ENCODE measurements around the gene INO80B. TPM values are rescaled to one million over a fixed set of nuclear protein-coding genes. Genes with fewer than 3 reads are reported as not detected.

INO80B gene
- total RNA-seq, 1 experiment from 2014 or later, result 24.0 TPM

DNA sequence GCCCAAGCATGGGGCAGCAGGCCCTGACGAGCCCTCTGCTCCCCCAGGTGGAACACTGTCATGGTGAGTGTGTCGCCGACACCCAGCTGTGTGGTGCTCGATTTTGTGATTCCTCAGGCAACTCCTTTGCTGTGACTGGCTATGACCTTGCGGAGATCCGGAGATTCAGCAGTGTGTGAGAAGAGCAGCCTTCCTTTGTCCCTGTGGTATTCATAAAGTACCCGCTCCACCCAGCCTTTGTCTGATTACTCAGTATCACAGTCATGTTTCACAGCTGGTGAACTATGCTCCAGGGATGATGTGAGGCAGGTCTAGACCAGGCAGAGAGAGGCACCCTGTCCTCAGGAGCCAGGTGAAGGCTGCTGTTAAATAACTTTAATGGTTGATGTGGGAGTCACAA lies 29.4 kb upstream of the INO80B start:
- intact Hi-C loops (cut with micrococcal nuclease), result no loop called here
- no peaks in the 10 kb centered on the region for H4K20me1 ChIP-seq (ENCODE audit: insufficient read depth)
- H3K9me3 ChIP-seq (ENCODE audit: control insufficient read depth in 1 of 2, insufficient read depth in 1 of 2, low read depth in 1 of 2, low read length in 2 of 2), result no peaks in the 10 kb centered on the region
- peaks cover 28 to 46% of the 10 kb centered on the region in 2 experiments for H3K36me3 ChIP-seq (ENCODE audit: control insufficient read depth in 1 of 2, insufficient read depth in 2 of 2, low read length in 2 of 2)
- ChIA-PET POLR2A (no interaction called here), CTCF (no interaction called here), RAD21 (ENCODE audit: low non-redundant PET in 1 of 2, low total read pairs in 2 of 2, uncharacterized antibody in 2 of 2, unreplicated experiment in 2 of 2) (no interaction called here)
- no peak for ATAC-seq
- no peaks in the 10 kb centered on the region for H3K9me2 ChIP-seq (ENCODE audit: insufficient read depth)
- no TSS peak for BruUV-seq (replicated peaks)
- peaks cover 0 to 34% of the 10 kb centered on the region in 2 experiments; a peak in 3 of 4 replicates for H3K4me1 ChIP-seq (ENCODE audit: control insufficient read depth in 1 of 2, insufficient read depth in 2 of 2, low read length in 2 of 2)
- H2AFZ ChIP-seq (ENCODE audit: low read depth, low read length, poor library complexity, severe bottlenecking), result no peak overlapping the region
- H3K9ac ChIP-seq (ENCODE audit: low read length), result no peak overlapping the region
- TF ChIP-seq SRF (IDR thresholded peaks at IDR 0.05; ENCODE audit: low read depth) (no peak), ZBTB33 (IDR thresholded peaks at IDR 0.05; ENCODE audit: extremely low read depth, insufficient replicate concordance, low read length) (no peak), JUND (IDR thresholded peaks at IDR 0.05) (0 out of 2 replicates have a peak, but pooled peaks have one; percentile 27), SIN3A (IDR thresholded peaks at IDR 0.05; ENCODE audit: low read depth) (peak; percentile 30; the same call in 1 of the 2 replicates), ELF1 (IDR thresholded peaks at IDR 0.05; ENCODE audit: borderline replicate concordance, low read depth) (no peak), EZH2phosphoT487 (IDR thresholded peaks at IDR 0.05; ENCODE audit: borderline replicate concordance) (no peak), TCF7L2 (IDR thresholded peaks at IDR 0.05; ENCODE audit: borderline replicate concordance, extremely low read depth, insufficient read depth, insufficient read length) (no peak)
- H3K4me2 ChIP-seq (ENCODE audit: low read length), result no peak overlapping the region
- no peaks in the 10 kb centered on the region for H3K79me2 ChIP-seq (ENCODE audit: insufficient read depth, low read length)
- H3K27me3 ChIP-seq (ENCODE audit: insufficient read depth, low read length), result no peaks in the 10 kb centered on the region
- H3K4me3 ChIP-seq (replicated peaks in 1 of 2; ENCODE audit: low read depth in 1 of 2, low read length in 2 of 2), result no peak overlapping the region
- H3K27ac ChIP-seq (ENCODE audit: low read depth, low read length), result no peak overlapping the region
- no peak for DNase-seq (ENCODE audit: low read depth, low spot score)

DNA sequence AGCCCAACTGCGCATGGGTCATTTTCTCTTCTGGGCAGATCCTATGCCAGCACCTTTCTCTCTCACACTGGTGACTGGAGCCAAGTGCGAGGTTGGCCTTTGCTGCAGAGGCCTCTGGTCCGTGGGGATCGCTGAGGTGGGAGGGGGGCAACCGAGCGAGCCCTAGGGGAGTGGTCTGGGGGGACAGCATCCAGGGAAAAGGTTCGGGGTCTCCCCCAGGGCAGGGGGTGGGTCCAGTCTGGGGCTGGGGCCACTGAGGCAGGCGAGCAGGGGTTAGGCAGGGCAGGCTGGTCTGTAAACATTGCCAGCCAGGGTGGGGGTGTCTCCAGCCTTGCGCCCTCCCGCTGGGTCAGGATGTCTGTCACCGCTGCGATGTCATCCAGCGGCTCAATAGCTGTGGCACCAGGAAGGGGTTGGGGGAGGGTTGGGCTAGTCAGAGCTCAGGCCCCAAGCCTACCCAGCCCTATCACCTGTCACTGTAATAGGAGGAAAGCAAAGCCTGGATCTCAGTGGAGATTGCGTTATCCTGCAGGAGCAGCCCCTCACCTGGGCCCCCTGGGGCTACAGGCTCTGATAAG lies 28.6 kb upstream of the INO80B start:
- Histone ChIP-seq H3K36me3 (ENCODE audit: control insufficient read depth in 1 of 2, insufficient read depth in 2 of 2, low read length in 2 of 2) (peaks cover 31 to 52% of the 10 kb centered on the region in 2 experiments), H4K20me1 (ENCODE audit: insufficient read depth) (no peaks in the 10 kb centered on the region), H3K4me2 (ENCODE audit: low read length) (no peak overlapping the region), H2AFZ (ENCODE audit: low read depth, low read length, poor library complexity, severe bottlenecking) (no peak overlapping the region), H3K27me3 (ENCODE audit: insufficient read depth, low read length) (no peaks in the 10 kb centered on the region), H3K9ac (ENCODE audit: low read length) (no peak overlapping the region), H3K27ac (ENCODE audit: low read depth, low read length) (no peak overlapping the region), H3K9me2 (ENCODE audit: insufficient read depth) (no peaks in the 10 kb centered on the region), H3K4me1 (ENCODE audit: control insufficient read depth in 1 of 2, insufficient read depth in 2 of 2, low read length in 2 of 2) (peaks cover 0 to 26% of the 10 kb centered on the region in 2 experiments; a peak in 2 of 4 replicates), H3K79me2 (ENCODE audit: insufficient read depth, low read length) (peaks cover under 1% of the 10 kb centered on the region; the same call in 1 of the 2 replicates), H3K4me3 (replicated peaks in 1 of 2; ENCODE audit: low read depth in 1 of 2, low read length in 2 of 2) (no peak overlapping the region), H3K9me3 (ENCODE audit: control insufficient read depth in 1 of 2, insufficient read depth in 1 of 2, low read depth in 1 of 2, low read length in 2 of 2) (no peaks in the 10 kb centered on the region)
- DNase-seq (ENCODE audit: low read depth, low spot score), result no peak
- TF ChIP-seq ZBTB33 (IDR thresholded peaks at IDR 0.05; ENCODE audit: extremely low read depth, insufficient replicate concordance, low read length) (no peak), SIN3A (IDR thresholded peaks at IDR 0.05; ENCODE audit: low read depth) (0 out of 2 replicates have a peak, but pooled peaks have one; percentile 5)
- BruUV-seq (replicated peaks), result no TSS peak
- ChIA-PET POLR2A (no interaction called here), CTCF (no interaction called here), RAD21 (ENCODE audit: low non-redundant PET in 1 of 2, low total read pairs in 2 of 2, uncharacterized antibody in 2 of 2, unreplicated experiment in 2 of 2) (no interaction called here)
- ATAC-seq, result no peak
- intact Hi-C loops (cut with micrococcal nuclease), result no loop called here

Measured in HCT116 (cell line).